Hematopoietic multipotent progenitor cell treated with erythropoietin and hydrocortisone succinate and interleukin-3 and kit ligand, for 4 days (in vitro differentiated cells): ENCODE results near the gene JAM3.
"Not testable (repeated sequence)": the region's sequence is repeated elsewhere in the genome, so short reads cannot be mapped to it uniquely, and the experiment has no call there.

Source experiments
- DNase-seq: peaks from one replicate; pipeline ENCODE4 v3.0.0-alpha.2; 2015

The JAM3 gene

GRCh38 chr11:134151083-134151747 lies 82.3 kb downstream of the JAM3 start:
- DNase-seq, result no peak

GRCh38 chr11:134152696-134153095 lies 83.8 kb downstream of the JAM3 start:
- DNase-seq, result no peak

- DNase-seq, result no peak
Measured at GRCh38 chr11:134153147-134153905, 84.5 kb downstream of the JAM3 start.

- DNase-seq, result no peak
Measured at GRCh38 chr11:134154441-134154840, 85.6 kb downstream of the JAM3 start.

GRCh38 chr11:134155456-134155855 lies 86.6 kb downstream of the JAM3 start:
- DNase-seq, result no peak

GRCh38 chr11:134155946-134156865 lies 87.3 kb downstream of the JAM3 start:
- DNase-seq, result no peak

GRCh38 chr11:134157451-134157850 lies 88.6 kb downstream of the JAM3 start:
- no peak for DNase-seq

- no peak for DNase-seq
Measured at GRCh38 chr11:134158023-134158422, 89.2 kb downstream of the JAM3 start.

- DNase-seq, result no peak
Measured at GRCh38 chr11:134159652-134160051, 90.8 kb downstream of the JAM3 start.

- DNase-seq, result no peak
Measured at GRCh38 chr11:134164490-134165370, 95.9 kb downstream of the JAM3 start.

- DNase-seq, result no peak
Measured at GRCh38 chr11:134170177-134170918, 101.5 kb downstream of the JAM3 start.

GRCh38 chr11:134170919-134171281 lies 102.0 kb downstream of the JAM3 start:
- DNase-seq, result no peak

- no peak for DNase-seq
Measured at GRCh38 chr11:134171951-134172350, 103.1 kb downstream of the JAM3 start.

- no peak for DNase-seq
Measured at GRCh38 chr11:134173296-134173695, 104.4 kb downstream of the JAM3 start.

GRCh38 chr11:134176284-134176683 lies 107.4 kb downstream of the JAM3 start:
- DNase-seq, result no peak

- no peak for DNase-seq
Measured at GRCh38 chr11:134178032-134178674, 109.3 kb downstream of the JAM3 start.

- no peak for DNase-seq
Measured at GRCh38 chr11:134181707-134182106, 112.8 kb downstream of the JAM3 start.

- not testable (repeated sequence) for DNase-seq
Measured at GRCh38 chr11:134188092-134188491, 119.2 kb downstream of the JAM3 start.

- DNase-seq, result no peak
Measured at GRCh38 chr11:134196756-134197155, 127.9 kb downstream of the JAM3 start.

GRCh38 chr11:134199531-134199930 lies 130.7 kb downstream of the JAM3 start:
- DNase-seq, result no peak

GRCh38 chr11:134200688-134201087 lies 131.8 kb downstream of the JAM3 start:
- no peak for DNase-seq
